Right ventricle myocardium inferior (tissue), 1 donor: ENCODE data around the gene INPP4A. TPM values are rescaled to one million over a fixed set of nuclear protein-coding genes. Genes with fewer than 3 reads are reported as not detected.

Source experiments
- ATAC-seq: fragments of 200-7000 bp; cut with Tn5 transposase; one replicate; pipeline ENCODE4 v1.9.1; 2020; ENCODE audit warnings: mild to moderate bottlenecking, moderate library complexity
- DNase-seq: peaks from one replicate; pipeline ENCODE4 v3.0.0; 2021; ENCODE audit errors: missing footprints
- intact Hi-C: fragments of 100-400 bp; cut with DNase I; formaldehyde crosslinking; loops from one replicate; pipeline ENCODE4 v1.11.0; 2022
- total RNA-seq: library from RNA; stranded (reverse); fragmentation: NEBNext Ultra II Directional; extraction: Animal tissue kit (Norgen Biotek cat#: 25700); gene quantifications from one replicate; pipeline ENCODE4 v1.2.1, GENCODE V29; 2021
- donor health status: DM: no; HTN: yes; CAD: no; lungs with severe emphysema.

INPP4A gene
- total RNA-seq, 1 donor from 2014 or later = 14.7 TPM

GRCh38 chr2:98518101-98518500 is 73.4 kb downstream of the INPP4A start:
- ATAC-seq = peak; percentile 35

GRCh38 chr2:98519156-98519555 is 74.5 kb downstream of the INPP4A start:
- ATAC-seq = no peak

More at GRCh38 chr2:98518101-98518500, 73.4 kb downstream of the INPP4A start:
- intact Hi-C loops = loop anchor here (5.0 kb wide), 1 partner anchor 106 kb away; no protein-coding TSS in a partner anchor
- no peak for DNase-seq

GRCh38 chr2:98519851-98520250 is 75.2 kb downstream of the INPP4A start:
- no peak for ATAC-seq
- intact Hi-C loops = loop anchor here (5.0 kb wide), 1 partner anchor 108 kb away; no protein-coding TSS in a partner anchor
- DNase-seq = no peak

More at GRCh38 chr2:98519156-98519555, 74.5 kb downstream of the INPP4A start:
- intact Hi-C loops = loop anchor here (5.0 kb wide), 1 partner anchor 107 kb away; no protein-coding TSS in a partner anchor
- no peak for DNase-seq

- intact Hi-C loops = no loop called here
- ATAC-seq (no peak), DNase-seq (no peak)
Observed at GRCh38 chr2:98520806-98521205, 76.1 kb downstream of the INPP4A start.

- intact Hi-C loops = no loop called here
- DNase-seq (no peak), ATAC-seq (no peak)
Observed at GRCh38 chr2:98521266-98521665, 76.6 kb downstream of the INPP4A start.

GRCh38 chr2:98522854-98523253 is 78.2 kb downstream of the INPP4A start:
- DNase-seq (no peak), ATAC-seq (no peak)
- intact Hi-C loops = no loop called here

GRCh38 chr2:98524168-98524567 is 79.5 kb downstream of the INPP4A start:
- ATAC-seq (no peak), DNase-seq (no peak)
- intact Hi-C loops = no loop called here

- ATAC-seq = no peak
- DNase-seq = no peak
- intact Hi-C loops = no loop called here
Observed at GRCh38 chr2:98528349-98528748, 83.7 kb downstream of the INPP4A start.

GRCh38 chr2:98530114-98530513 is 85.5 kb downstream of the INPP4A start:
- intact Hi-C loops = no loop called here
- DNase-seq (no peak), ATAC-seq (no peak)

- intact Hi-C loops = no loop called here
- ATAC-seq (no peak), DNase-seq (no peak)
Observed at GRCh38 chr2:98532756-98533155, 88.1 kb downstream of the INPP4A start.

- ATAC-seq (no peak), DNase-seq (no peak)
- intact Hi-C loops = no loop called here
Observed at GRCh38 chr2:98533547-98533946, 88.9 kb downstream of the INPP4A start.

GRCh38 chr2:98534761-98535160 is 90.1 kb downstream of the INPP4A start:
- no peak for DNase-seq
- intact Hi-C loops = no loop called here
- no peak for ATAC-seq

GRCh38 chr2:98535971-98536677 is 91.5 kb downstream of the INPP4A start:
- intact Hi-C loops = no loop called here
- ATAC-seq (no peak), DNase-seq (no peak)

- intact Hi-C loops = no loop called here
- DNase-seq (no peak), ATAC-seq (no peak)
Observed at GRCh38 chr2:98537390-98538126, 92.9 kb downstream of the INPP4A start.

- ATAC-seq = no peak
- intact Hi-C loops = no loop called here
- no peak for DNase-seq
Observed at GRCh38 chr2:98538280-98539041, 93.8 kb downstream of the INPP4A start.

GRCh38 chr2:98539056-98539735 is 94.5 kb downstream of the INPP4A start:
- DNase-seq = no peak
- no peak for ATAC-seq
- intact Hi-C loops = no loop called here

- DNase-seq = no peak
- intact Hi-C loops = no loop called here
- no peak for ATAC-seq
Observed at GRCh38 chr2:98540536-98540935, 95.9 kb downstream of the INPP4A start.

- intact Hi-C loops = no loop called here
- no peak for ATAC-seq
Observed at GRCh38 chr2:98541489-98541888, 96.8 kb downstream of the INPP4A start.

GRCh38 chr2:98541906-98542305 is 97.2 kb downstream of the INPP4A start:
- DNase-seq (no peak), ATAC-seq (no peak)
- intact Hi-C loops = no loop called here

More at GRCh38 chr2:98541489-98541888, 96.8 kb downstream of the INPP4A start:
- no peak for DNase-seq
